GM18502 (cell line): ENCODE results near the gene OARD1.
"Not testable (repeated sequence)": the region's sequence is repeated elsewhere in the genome, so short reads cannot be mapped to it uniquely, and the experiment has no call there.

Experiments used
- ATAC-seq: cut with Tn5 transposase; IDR thresholded peaks from one replicate; pipeline ENCODE4 v1.9.1; 2021; ENCODE audit warnings: mild to moderate bottlenecking; ENCODE audit not compliant: unreplicated experiment, poor library complexity

Gene OARD1

DNA sequence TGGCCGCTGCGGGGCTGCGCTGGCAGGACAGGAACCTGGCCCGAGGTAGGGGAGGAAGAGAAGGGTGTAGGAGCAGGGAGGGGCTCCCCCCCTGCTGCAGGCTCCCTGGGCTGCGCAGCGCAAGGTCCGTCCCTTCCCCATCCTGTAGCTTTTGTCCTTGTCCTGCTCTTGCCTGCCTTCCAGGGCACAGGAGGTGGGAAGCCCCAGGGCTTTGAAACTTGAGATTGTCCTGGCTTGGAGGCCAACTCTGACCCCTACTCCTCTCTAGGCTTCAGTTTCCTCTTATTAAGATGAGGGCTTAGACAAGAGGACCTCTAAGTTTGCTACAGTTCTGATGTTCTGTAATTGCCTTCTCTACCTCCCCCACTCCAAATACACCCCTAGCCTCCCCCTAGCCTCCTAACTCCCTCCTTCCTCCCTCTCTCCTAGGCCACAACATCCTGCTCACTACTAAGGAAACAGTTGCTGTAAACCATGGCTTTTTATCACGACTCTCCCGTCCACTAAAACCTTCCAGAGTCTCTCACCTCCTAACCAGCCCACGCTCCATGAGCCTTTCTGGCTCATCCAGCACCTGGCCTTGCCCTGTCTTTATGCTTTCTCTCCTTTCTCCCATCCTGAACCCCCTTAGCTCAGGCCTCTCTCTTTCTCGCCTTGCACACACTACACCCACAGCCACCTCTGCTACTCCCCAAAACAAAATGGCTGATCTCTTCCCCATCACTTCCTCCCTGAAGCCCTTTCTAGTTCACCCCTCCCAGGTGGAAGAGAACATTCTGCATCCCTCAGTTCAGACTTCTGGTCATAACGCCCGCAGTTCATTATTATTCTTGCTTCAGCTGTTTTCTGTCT, 43.4 kb downstream of the OARD1 start:
- peak; percentile 44 for ATAC-seq

DNA sequence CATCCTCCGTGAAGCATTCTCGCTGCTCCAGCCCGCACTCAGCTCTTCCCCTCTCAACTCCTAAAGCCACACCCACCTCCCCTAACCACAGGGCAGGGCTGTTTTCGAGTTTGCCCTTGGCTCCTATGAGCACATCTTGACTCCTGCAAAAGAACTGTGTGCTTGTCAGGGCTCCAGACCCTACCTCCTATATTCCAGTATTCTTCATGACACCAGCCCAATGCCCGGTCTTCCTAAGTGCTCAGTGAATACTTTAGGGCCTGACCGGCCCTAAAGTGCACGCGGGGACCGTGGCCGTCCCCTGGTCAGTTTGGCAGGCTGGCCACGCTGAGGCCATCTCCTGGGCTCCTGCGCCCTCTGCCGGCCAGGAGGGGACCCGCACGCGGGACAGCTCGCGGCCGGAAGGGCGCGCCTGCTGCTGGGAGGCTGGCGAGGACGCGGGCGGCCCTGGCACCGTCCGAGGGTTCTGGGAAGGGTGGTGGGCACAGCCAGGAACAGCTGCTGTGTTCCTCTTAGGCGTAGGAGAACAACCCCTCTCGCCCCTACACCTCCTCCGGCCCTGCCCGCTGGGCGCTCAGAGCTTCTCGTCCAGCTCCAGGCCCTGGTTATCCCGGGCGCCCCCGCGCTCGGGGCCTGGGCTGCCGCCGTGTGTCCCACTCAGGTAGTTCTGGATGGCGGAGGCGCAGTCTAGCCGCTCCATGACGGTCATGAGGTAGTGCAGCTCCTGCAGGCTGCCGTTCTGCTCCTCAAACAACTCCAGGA, 44.2 kb downstream of the OARD1 start:
- ATAC-seq: peak; percentile 88

DNA sequence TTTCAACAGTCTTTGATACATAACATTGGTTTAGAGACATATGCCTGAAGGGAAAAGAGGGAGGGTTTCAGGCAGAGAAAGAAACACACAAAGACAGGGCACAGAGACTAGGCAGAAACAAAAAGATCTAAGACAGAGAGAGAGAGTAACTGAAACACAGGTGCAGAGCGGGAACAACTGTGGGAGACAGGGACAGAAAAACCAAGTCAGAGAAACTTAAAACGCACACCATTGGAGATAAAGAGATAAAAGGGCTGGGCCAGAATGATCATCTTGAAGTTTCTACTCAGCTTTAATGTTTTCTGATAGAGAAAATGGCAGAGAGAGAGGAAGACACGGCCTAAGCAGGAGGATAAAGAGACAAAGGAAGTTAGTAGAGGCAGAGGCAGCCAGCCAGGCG, 44.9 kb downstream of the OARD1 start:
- ATAC-seq: no peak

DNA sequence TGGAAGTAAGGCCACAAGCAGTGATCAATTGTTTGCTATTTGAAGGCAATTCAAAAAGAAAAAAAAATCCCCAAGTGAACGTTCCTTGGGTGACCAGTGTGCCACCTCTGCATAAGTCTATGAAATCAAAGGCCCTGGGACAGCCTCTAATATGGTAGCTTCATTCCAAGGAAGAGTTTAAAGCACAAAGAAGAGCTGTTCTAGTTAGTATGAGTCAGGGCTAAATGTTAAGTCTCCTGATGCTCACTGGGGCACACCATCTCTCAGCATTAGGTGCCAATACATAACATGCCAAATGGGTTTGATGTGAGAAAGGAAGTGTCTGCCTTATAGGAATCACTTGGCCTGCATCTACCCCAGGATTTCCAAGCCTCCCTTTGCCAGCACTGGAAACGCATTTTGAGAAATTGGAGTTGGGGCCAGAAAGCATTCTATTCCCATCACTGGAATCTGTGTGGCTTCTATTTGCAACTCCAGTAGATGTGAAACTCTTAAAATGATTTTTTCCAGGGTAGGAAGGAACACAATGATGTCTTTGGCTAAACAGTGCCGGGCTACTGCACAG, 46.1 kb downstream of the OARD1 start:
- ATAC-seq: no peak

DNA sequence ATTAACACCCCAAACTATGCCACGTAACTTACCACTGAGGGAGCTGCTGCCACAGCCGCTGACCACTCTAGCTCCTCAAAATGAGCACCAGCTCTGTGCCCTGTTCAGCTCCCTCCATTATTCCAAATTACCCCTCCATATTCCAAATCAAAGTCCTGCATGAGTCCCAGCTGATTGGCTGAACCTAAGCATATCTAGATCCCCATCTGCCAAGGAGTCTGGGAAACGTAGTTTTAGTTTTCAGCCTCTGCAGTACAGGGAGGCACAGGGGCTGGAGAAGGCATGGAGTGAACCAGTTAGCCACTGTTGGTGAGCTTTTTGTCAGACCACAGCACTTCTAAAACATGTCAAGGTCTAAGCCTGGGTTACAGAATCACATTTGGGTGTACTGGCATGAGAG, 49.0 kb downstream of the OARD1 start:
- no peak for ATAC-seq

DNA sequence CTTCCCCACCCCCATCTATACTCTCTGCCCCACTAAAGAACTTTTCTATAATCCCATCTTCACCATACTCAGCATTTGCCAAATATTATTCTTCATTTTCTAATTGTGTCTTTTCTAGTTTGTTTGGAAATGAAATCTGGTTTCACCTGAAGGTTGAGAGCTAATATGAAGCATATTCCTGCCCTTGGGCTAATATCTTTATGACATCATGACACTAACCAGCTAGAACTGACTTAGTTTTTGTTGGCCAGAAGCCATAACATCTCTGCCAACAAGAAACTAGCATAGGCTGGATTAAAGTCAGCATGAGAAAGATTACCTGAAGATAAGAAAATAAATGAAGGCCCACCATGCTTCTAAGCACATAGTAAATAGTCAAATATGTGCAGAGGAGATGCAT, 49.9 kb downstream of the OARD1 start:
- no peak for ATAC-seq

DNA sequence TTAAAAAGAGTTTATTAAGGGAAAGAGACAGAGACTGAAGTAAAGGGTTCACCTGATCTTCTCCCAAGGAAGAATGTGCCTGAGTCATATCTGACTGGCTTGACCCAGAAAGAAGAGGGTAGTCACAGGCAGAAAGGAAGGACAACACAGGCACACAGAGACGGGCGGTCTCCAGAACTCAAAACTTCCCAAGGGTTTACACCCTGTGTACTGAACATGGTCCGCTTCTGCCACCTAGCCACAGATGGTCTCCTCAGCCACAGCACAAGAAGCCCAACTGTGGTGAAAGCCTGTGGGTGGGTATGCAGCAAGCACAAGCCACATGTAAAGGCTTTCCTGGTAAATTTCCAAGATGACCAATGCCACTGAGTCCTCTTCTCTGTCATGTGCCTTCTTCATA, 50.3 kb downstream of the OARD1 start:
- ATAC-seq: no peak

DNA sequence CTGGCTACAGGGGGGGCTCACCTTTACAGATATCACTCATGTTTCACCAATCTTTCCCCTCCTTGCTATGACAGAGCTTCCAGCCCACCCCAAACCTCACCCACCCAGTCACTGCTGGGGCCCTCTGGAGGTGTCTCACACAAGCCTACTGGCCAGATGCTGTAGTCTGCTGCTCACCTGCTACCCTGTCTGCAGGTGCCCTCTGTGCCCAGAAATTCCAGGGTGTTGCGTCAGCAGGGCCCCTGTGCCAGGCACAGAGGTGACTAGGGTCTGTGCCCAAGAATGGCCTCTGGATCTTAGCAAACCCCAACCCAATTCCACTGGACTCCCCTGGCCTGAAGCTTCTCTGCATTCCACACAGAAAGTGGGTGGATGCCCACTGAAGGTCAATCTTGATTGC, 54.5 kb downstream of the OARD1 start:
- no peak for ATAC-seq

DNA sequence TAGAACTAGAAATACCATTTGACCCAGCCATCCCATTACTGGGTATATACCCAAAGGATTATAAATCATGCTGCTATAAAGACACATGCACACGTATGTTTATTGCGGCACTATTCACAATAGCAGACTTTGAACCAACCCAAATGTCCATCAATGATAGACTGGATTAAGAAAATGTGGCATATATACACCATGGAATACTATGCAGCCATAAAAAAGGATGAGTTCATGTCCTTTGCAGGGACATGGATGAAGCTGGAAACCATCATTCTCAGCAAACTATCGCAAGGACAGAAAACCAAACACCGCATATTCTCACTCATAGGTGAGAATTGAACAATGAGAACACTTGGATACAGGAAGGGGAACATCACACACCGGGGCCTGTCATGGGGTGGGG, 56.3 kb downstream of the OARD1 start:
- not testable (repeated sequence) for ATAC-seq

DNA sequence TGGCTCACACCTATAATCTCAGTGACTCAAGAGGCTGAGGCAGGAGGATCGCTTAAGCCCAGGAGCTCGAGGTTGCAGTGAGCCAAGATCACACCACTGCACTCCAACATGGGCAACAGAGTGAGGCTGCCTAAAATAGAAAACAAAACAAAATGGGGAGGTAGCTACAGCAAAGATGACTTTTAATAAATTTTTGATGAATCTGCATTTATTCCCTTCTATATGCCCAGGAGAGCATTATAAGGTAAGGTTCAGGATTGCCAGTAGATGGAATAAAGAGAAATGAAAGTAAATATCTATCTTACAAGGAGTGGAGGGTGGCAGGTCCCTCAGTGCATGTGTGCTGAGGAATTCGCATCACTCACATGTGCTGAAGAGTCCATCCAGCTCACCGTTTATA, 57.4 kb downstream of the OARD1 start:
- no peak for ATAC-seq
